ENCODE results near the gene NSD1. TPM values are rescaled to one million over a fixed set of nuclear protein-coding genes. Genes with fewer than 3 reads are reported as not detected.

Gene NSD1
- total and polyA plus RNA-seq, 2 of the 8 experiments (the other 6 are each of a cell fraction or from before 2014, with no cell fraction given), result 22.8 to 168 TPM

- WGBS, 2 experiments (ENCODE audit: extremely low coverage in 1 of 2, insufficient coverage in 1 of 2, insufficient read length in 1 of 2, insufficient replicate concordance in 2 of 2, low coverage in 1 of 2, low lambda C conversion rate in 2 of 2, missing lambda C conversion rate in 1 of 2), result 26% methylated on average over 20 of the region's 20 CpGs; no CpG with 5 or more reads in 1 of the 2 experiments
- Histone ChIP-seq H3K79me1 (ENCODE audit: low read depth, low read length) (no peaks in the 10 kb centered on the region), H3K4me2 (ENCODE audit: insufficient read depth in 1 of 2, low read depth in 2 of 2, low read length in 2 of 2) (peak overlapping the region; percentile 97 to 99), H2BK5ac (ENCODE audit: low read depth, low read length) (no peak overlapping the region), H3K36me3 (ENCODE audit: control insufficient read depth in 2 of 4, insufficient read depth in 4 of 4, low read length in 3 of 4) (peaks cover 0 to 11% (median 8%) of the 10 kb centered on the region in 4 experiments; a peak in 5 of 8 replicates), H2AFZ (ENCODE audit: low read length) (no peak overlapping the region), H3K23ac (ENCODE audit: insufficient read length) (no peak overlapping the region), H3K9me3 (ENCODE audit: insufficient read depth in 2 of 2, low read depth in 1 of 2, low read length in 1 of 2) (no peaks in the 10 kb centered on the region), H3K23me2 (ENCODE audit: low read depth, low read length) (peaks cover 11% of the 10 kb centered on the region), H2BK120ac (replicated peaks; ENCODE audit: low read depth, low read length) (no peak overlapping the region), H3K4me1 (replicated peaks in 1 of 4; ENCODE audit: control insufficient read depth in 3 of 4, insufficient read depth in 4 of 4, low read length in 3 of 4) (peaks cover 0 to 19% (median 14%) of the 10 kb centered on the region in 4 experiments; a peak in 6 of 7 replicates), H4K20me1 (replicated peaks in 1 of 2; ENCODE audit: control insufficient read depth in 1 of 2, insufficient read depth in 2 of 2, low read length in 2 of 2) (peaks cover 0 to 11% of the 10 kb centered on the region in 2 experiments), H2AK5ac (ENCODE audit: low read depth, low read length) (no peak overlapping the region), H3K9ac (replicated peaks in 1 of 4; ENCODE audit: extremely low read depth in 1 of 4, low read depth in 3 of 4, low read length in 3 of 4) (no peak overlapping the region), H2BK20ac (ENCODE audit: low read length) (no peak overlapping the region), H3K4ac (replicated peaks; ENCODE audit: insufficient read length, low read depth, low read length) (no peak overlapping the region), H3K27me3 (replicated peaks in 1 of 4; ENCODE audit: control insufficient read depth in 3 of 4, extremely low read depth in 1 of 4, insufficient read depth in 3 of 4, low read length in 3 of 4) (no peaks in the 10 kb centered on the region), H4K8ac (ENCODE audit: extremely low read depth, insufficient read depth, low read length) (no peak overlapping the region), H2BK15ac (ENCODE audit: low read length) (no peak overlapping the region), H3K79me2 (ENCODE audit: control insufficient read depth in 1 of 2, insufficient read depth in 2 of 2, low read length in 2 of 2) (no peaks in the 10 kb centered on the region), H3K56ac (replicated peaks; ENCODE audit: insufficient read length, low read depth, low read length) (no peak overlapping the region), H4K91ac (replicated peaks; ENCODE audit: insufficient read length, low read length) (no peak overlapping the region), H3K14ac (ENCODE audit: insufficient read length) (no peak overlapping the region), H3K27ac (ENCODE audit: low read depth, low read length) (no peak overlapping the region), H2BK12ac (ENCODE audit: low read depth, low read length) (no peak overlapping the region), H3K18ac (ENCODE audit: extremely low read depth, low read length) (no peak overlapping the region; the same call in 1 of the 2 replicates), H4K5ac (ENCODE audit: insufficient read length, low read depth, low read length) (no peak overlapping the region), H3K4me3 (ENCODE audit: extremely low read depth in 1 of 4, insufficient read depth in 2 of 4, low read depth in 3 of 4, low read length in 4 of 4) (peak overlapping the region; percentile 19 to 70 (median 58); a peak in 6 of 8 replicates)
- FAIRE-seq (no peak), DNase-seq (ENCODE audit: low read depth in 1 of 2, low spot score in 2 of 2) (no peak)
- POLR2A ChIA-PET (ENCODE audit: partially characterized antibody), result interaction anchor here (0.7 to 6.0 kb wide), 15 partner anchors 9 to 195 kb away, joined by 3 to 26 read pairs (median 4); partner anchors contain the start of genes LMAN2, PRELID1, PRR7 and RAB24
- CTCF ChIA-PET (ENCODE audit: partially characterized antibody), result interaction anchor here (1.0 to 16.6 kb wide), 25 partner anchors 8 to 496 kb away, joined by 3 to 251 read pairs (median 8); partner anchors contain the start of genes GRK6 and PRR7
- TF ChIP-seq ZNF274 (IDR thresholded peaks at IDR 0.05; ENCODE audit: borderline replicate concordance, extremely low read depth, low read length) (no peak), SP1 (IDR thresholded peaks at IDR 0.05; ENCODE audit: low read depth, low read length) (no peak), SAP30 (IDR thresholded peaks at IDR 0.05; ENCODE audit: insufficient read depth, insufficient replicate concordance, low read length) (peak; percentile 59), CEBPB (IDR thresholded peaks at IDR 0.05; ENCODE audit: low read depth, low read length) (no peak), SIN3A (conservative IDR thresholded peaks at IDR 0.05 in 1 of 2, IDR thresholded peaks at IDR 0.05 in 1 of 2; ENCODE audit: low read depth in 1 of 2, low read length in 2 of 2) (peak; percentile 86 to 88), TCF12 (IDR thresholded peaks at IDR 0.05; ENCODE audit: low read depth, low read length) (peak; percentile 82; the same call in 1 of the 2 replicates), CHD1 (IDR thresholded peaks at IDR 0.05; ENCODE audit: low read depth, low read length) (no peak)
Observed at GRCh38 chr5:177310757-177311391, 177.3 kb downstream of the NSD1 start.
